GM23338 (cell line): ENCODE measurements around the gene AGAP1. TPM values are rescaled to one million over a fixed set of nuclear protein-coding genes. Genes with fewer than 3 reads are reported as not detected.

Experiments
- ATAC-seq: fragments of 200-7000 bp; cut with Tn5 transposase; 3 replicates; pipeline ENCODE4 v1.9.1; 2020
- DNase-seq: peaks from one replicate; pipeline ENCODE4 v3.0.0-alpha.2; 2015; ENCODE audit warnings: low spot score
- H2AFZ ChIP-seq: fragments of 200-600 bp; sonication (generic); 2 replicates; pipeline ENCODE4 v1.8.0; 2016; ENCODE audit warnings: antibody characterized with exemption, mild to moderate bottlenecking, moderate library complexity
- H3F3A ChIP-seq: fragments of 200-600 bp; sonication (generic); replicated peaks from 2 replicates; pipeline ENCODE4 v1.8.0; 2017; ENCODE audit warnings: antibody characterized with exemption, mixed run types, low read depth
- H3K27ac ChIP-seq: fragments of 200-600 bp; sonication (generic); 2 replicates; pipeline ENCODE4 v1.6.1; 2016; ENCODE audit warnings: low read depth
- H3K27me3 ChIP-seq: fragments of 200-600 bp; sonication (generic); 2 replicates; pipeline ENCODE4 v1.8.0; 2016; ENCODE audit warnings: mild to moderate bottlenecking, mixed run types, moderate library complexity; ENCODE audit not compliant: insufficient read depth
- H3K36me3 ChIP-seq: fragments of 200-600 bp; sonication (generic); 2 replicates; pipeline ENCODE4 v1.8.0; 2016; ENCODE audit warnings: mild to moderate bottlenecking; ENCODE audit not compliant: insufficient read depth
- H3K4me1 ChIP-seq: fragments of 200-600 bp; sonication (generic); 2 replicates; pipeline ENCODE4 v1.8.0; 2016; ENCODE audit warnings: mild to moderate bottlenecking, moderate library complexity; ENCODE audit not compliant: insufficient read depth
- H3K4me2 ChIP-seq: fragments of 200-600 bp; sonication (generic); 2 replicates; pipeline ENCODE4 v1.7.1; 2017; ENCODE audit warnings: mixed run types
- H3K4me3 ChIP-seq: fragments of 200-600 bp; sonication (generic); 2 replicates; pipeline ENCODE4 v1.6.1; 2016; ENCODE audit warnings: mixed run types
- H3K79me2 ChIP-seq: fragments of 200-600 bp; sonication (generic); replicated peaks from 2 replicates; pipeline ENCODE4 v1.8.0; 2017; ENCODE audit warnings: mild to moderate bottlenecking; ENCODE audit not compliant: insufficient read depth
- H3K9me2 ChIP-seq: fragments of 200-600 bp; sonication (generic); 2 replicates; pipeline ENCODE4 v1.8.0; 2017; ENCODE audit not compliant: insufficient read depth
- H4K20me1 ChIP-seq: fragments of 200-600 bp; sonication (generic); replicated peaks from 2 replicates; pipeline ENCODE4 v1.8.0; 2017; ENCODE audit warnings: mild to moderate bottlenecking; ENCODE audit not compliant: insufficient read depth
- H3K27ac Mint-ChIP-seq: 2 replicates; pipeline ENCODE4 v1.8.0; 2020; ENCODE audit warnings: inconsistent platforms, mild to moderate bottlenecking, moderate library complexity, mixed read lengths
- H3K27me3 Mint-ChIP-seq: 3 replicates; pipeline ENCODE4 v1.8.0; 2022; ENCODE audit warnings: low read depth, mild to moderate bottlenecking, moderate library complexity, mixed read lengths, inconsistent platforms; ENCODE audit not compliant: insufficient read depth, poor library complexity
- H3K36me3 Mint-ChIP-seq: 3 replicates; pipeline ENCODE4 v1.8.0; 2021; ENCODE audit warnings: low read depth, mild to moderate bottlenecking, inconsistent platforms, moderate library complexity, mixed read lengths
- H3K4me1 Mint-ChIP-seq: 3 replicates; pipeline ENCODE4 v1.8.0; 2020; ENCODE audit warnings: mild to moderate bottlenecking, inconsistent platforms, mixed read lengths
- H3K4me3 Mint-ChIP-seq: 3 replicates; pipeline ENCODE4 v1.8.0; 2021; ENCODE audit warnings: moderate library complexity, mild to moderate bottlenecking, inconsistent platforms, mixed read lengths
- H3K9me3 Mint-ChIP-seq: 3 replicates; pipeline ENCODE4 v1.8.0; 2020; ENCODE audit warnings: moderate library complexity, mild to moderate bottlenecking, inconsistent platforms, mixed read lengths
- CREB1 ChIP-seq: fragments of 250-450 bp; sonication (Bioruptor Pico); IDR thresholded peaks from 2 replicates; pipeline ENCODE4 v1.5.0; 2020; ENCODE audit warnings: low read depth, mild to moderate bottlenecking, moderate library complexity
- CTCF ChIP-seq, 2 experiments: fragments of 200-600 bp in 1 of 2; sonication (generic) in 1 of 2; conservative IDR thresholded peaks; 2 replicates each; pipeline versions ENCODE4 v1.5.1 to v1.6.1; 2016 to 2017; ENCODE audit warnings: antibody characterized with exemption in 2 of 2, low read depth in 2 of 2, mild to moderate bottlenecking in 2 of 2, moderate library complexity in 1 of 2
- EZH2phosphoT487 ChIP-seq: fragments of 200-600 bp; sonication (generic); IDR thresholded peaks from one replicate; pipeline ENCODE4 v1.8.1; 2018; ENCODE audit warnings: antibody characterized with exemption; ENCODE audit not compliant: unreplicated experiment
- NANOG ChIP-seq: IDR thresholded peaks from 2 replicates; pipeline ENCODE4 v1.6.1; 2016; ENCODE audit warnings: antibody characterized with exemption, borderline replicate concordance
- POLR2AphosphoS5 ChIP-seq: IDR thresholded peaks from 2 replicates; pipeline ENCODE4 v1.6.1; 2016; ENCODE audit warnings: antibody characterized with exemption, low read depth
- STAT1 ChIP-seq: IDR thresholded peaks from one replicate; pipeline ENCODE4 v1.6.1; 2016; ENCODE audit warnings: antibody characterized with exemption; ENCODE audit not compliant: unreplicated experiment
- ZNF462 ChIP-seq: fragments of 250-450 bp; sonication (Bioruptor Pico); IDR thresholded peaks from 2 replicates; pipeline ENCODE4 v1.5.0; 2020; ENCODE audit warnings: mild to moderate bottlenecking, moderate library complexity
- polyA plus RNA-seq: library from polyadenylated mRNA; unstranded; fragments of >200 nt; fragmentation: Nextera tagmentation; extraction: Ambion mirVana; gene quantifications from 2 replicates; pipeline ENCODE4 v1.2.1, GENCODE V29; 2016
- total RNA-seq: library from RNA; depleted of rRNA; stranded (reverse); fragments of >200 nt; shearing (Covaris generic); gene quantifications from 2 replicates; pipeline ENCODE4 v1.2.3, GENCODE V29; 2014
- TF ChIP-seq, protein P1 (sequence below): IDR thresholded peaks from 2 replicates; pipeline ENCODE4 v1.6.1; 2016; ENCODE audit warnings: antibody characterized with exemption

AGAP1 gene
- total and polyA plus RNA-seq, 2 experiments from 2014 or later = 13.3 to 27.9 TPM

DNA sequence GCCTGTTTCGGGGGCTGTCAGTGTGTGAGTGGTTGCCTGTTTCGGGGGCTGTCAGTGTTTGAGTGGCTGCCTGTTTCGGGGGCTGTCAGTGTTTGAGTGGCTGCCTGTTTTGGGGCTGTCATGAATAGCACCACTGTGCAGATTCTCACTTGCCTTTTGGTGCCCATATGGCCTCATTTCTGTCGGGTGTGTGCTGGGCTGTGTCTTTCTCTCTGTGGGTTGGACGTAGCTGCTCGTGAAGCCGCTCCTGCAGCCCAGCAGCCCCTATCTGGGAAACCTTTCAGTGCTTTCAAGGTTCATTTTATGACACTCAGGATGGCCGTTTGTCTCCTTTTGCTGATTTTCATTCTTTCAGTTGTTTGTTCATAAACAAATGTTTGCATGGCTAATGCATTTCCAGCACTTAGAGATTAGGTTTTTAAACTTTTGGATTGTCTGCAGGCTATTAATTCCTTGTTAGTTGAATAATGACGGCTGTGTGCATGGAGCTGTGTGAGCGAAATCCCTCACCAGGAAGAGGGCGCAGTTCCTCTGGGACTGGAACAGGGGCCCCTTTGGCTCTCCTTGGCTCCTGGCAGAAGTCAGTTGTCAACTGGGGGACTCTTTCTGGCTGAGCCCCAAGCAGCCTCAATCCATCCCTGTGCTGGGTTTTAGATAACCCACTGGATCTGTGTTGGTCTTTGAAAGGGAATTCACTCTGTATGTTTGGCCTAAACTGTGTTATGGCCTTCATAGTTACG lies 10.8 kb downstream of the AGAP1 start:
- H3K4me3 ChIP-seq = no peak overlapping the region
- ATAC-seq (peak; percentile 60), DNase-seq (no peak)
- no peaks in the 10 kb centered on the region for H3K9me2 ChIP-seq
- H3K4me1 ChIP-seq = peaks cover 69% of the 10 kb centered on the region
- Mint-ChIP-seq H3K4me1 (peaks cover 77% of the 10 kb centered on the region), H3K4me3 (no peak overlapping the region), H3K36me3 (no peaks in the 10 kb centered on the region; the same call in 2 of the 3 replicates), H3K27ac (peak overlapping the region; percentile 43; the same call in 1 of the 2 replicates), H3K9me3 (no peaks in the 10 kb centered on the region), H3K27me3 (peaks cover 11% of the 10 kb centered on the region)
- TF ChIP-seq CREB1 (CRISPR knock-in tag) (no peak), CTCF (conservative IDR thresholded peaks at IDR 0.05; ENCODE audit: low read depth in 2 of 2) (peak in 1 of 2 experiments; percentile 43; a peak in 2 of 4 replicates), POLR2AphosphoS5 (no peak), EZH2phosphoT487 (no peak), STAT1 (no peak)
- H3K27ac ChIP-seq = peak overlapping the region; percentile 74
- H3F3A ChIP-seq = 0 out of 2 replicates have a peak, but pooled peaks cover 2% of the 10 kb centered on the region
- H3K4me2 ChIP-seq = peak overlapping the region; percentile 68
- H2AFZ ChIP-seq = no peak overlapping the region
- peaks cover 97% of the 10 kb centered on the region for H3K79me2 ChIP-seq
- no peaks in the 10 kb centered on the region for H3K27me3 ChIP-seq
- peaks cover 33% of the 10 kb centered on the region for H4K20me1 ChIP-seq
- H3K36me3 ChIP-seq = no peaks in the 10 kb centered on the region

- H3K27me3 Mint-ChIP-seq = peaks cover 9% of the 10 kb centered on the region
- H3K4me3 Mint-ChIP-seq = peak overlapping the region; percentile 5; the same call in 2 of the 3 replicates
- Histone ChIP-seq H3K4me1 (peaks cover 65% of the 10 kb centered on the region), H3K27ac (peak overlapping the region; percentile 74), H3K79me2 (peaks cover 97% of the 10 kb centered on the region), H3K27me3 (no peaks in the 10 kb centered on the region), H3K9me2 (no peaks in the 10 kb centered on the region), H4K20me1 (peaks cover 32% of the 10 kb centered on the region), H3F3A (0 out of 2 replicates have a peak, but pooled peaks cover 2% of the 10 kb centered on the region), H3K4me3 (peak overlapping the region; percentile 30; the same call in 1 of the 2 replicates), H2AFZ (no peak overlapping the region), H3K4me2 (peak overlapping the region; percentile 68), H3K36me3 (no peaks in the 10 kb centered on the region)
- ATAC-seq = peak; percentile 83
- peak; percentile 63 for DNase-seq
- H3K27ac Mint-ChIP-seq = peak overlapping the region; percentile 81
- H3K36me3 Mint-ChIP-seq = no peaks in the 10 kb centered on the region; the same call in 2 of the 3 replicates
- H3K9me3 Mint-ChIP-seq = no peaks in the 10 kb centered on the region
- peaks cover 71% of the 10 kb centered on the region for H3K4me1 Mint-ChIP-seq
- TF ChIP-seq CREB1 (CRISPR knock-in tag) (no peak), NANOG (no peak), ZNF462 (CRISPR knock-in tag) (no peak), STAT1 (no peak), EZH2phosphoT487 (no peak)
- TF ChIP-seq, protein P1, sequence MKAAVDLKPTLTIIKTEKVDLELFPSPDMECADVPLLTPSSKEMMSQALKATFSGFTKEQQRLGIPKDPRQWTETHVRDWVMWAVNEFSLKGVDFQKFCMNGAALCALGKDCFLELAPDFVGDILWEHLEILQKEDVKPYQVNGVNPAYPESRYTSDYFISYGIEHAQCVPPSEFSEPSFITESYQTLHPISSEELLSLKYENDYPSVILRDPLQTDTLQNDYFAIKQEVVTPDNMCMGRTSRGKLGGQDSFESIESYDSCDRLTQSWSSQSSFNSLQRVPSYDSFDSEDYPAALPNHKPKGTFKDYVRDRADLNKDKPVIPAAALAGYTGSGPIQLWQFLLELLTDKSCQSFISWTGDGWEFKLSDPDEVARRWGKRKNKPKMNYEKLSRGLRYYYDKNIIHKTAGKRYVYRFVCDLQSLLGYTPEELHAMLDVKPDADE = no peak
Measured at GRCh38 chr2:235505181-235505741, 11.4 kb downstream of the AGAP1 start.
